Vagina (tissue), 2 donors: ENCODE results near the gene LRRN2.

Source experiments
- POLR2A ChIP-seq, 2 donors: fragments of 450-650 bp; IDR thresholded peaks; one replicate each; pipeline ENCODE4 v1.6.1; 2017; ENCODE audit warnings: antibody characterized with exemption in 2 of 2, mild to moderate bottlenecking in 2 of 2, moderate library complexity in 2 of 2
- POLR2AphosphoS5 ChIP-seq, 2 donors: sonication (generic); formaldehyde crosslinking; IDR thresholded peaks; one replicate each; pipeline ENCODE4 v1.9.0; 2017; ENCODE audit warnings: antibody characterized with exemption in 2 of 2, mild to moderate bottlenecking in 2 of 2, low read depth in 1 of 2; ENCODE audit not compliant: insufficient read depth in 1 of 2
- TF ChIP-seq, protein P1 (sequence below), 3 experiments: fragments of 450-650 bp in 2 of 3; fragments of 200-600 bp in 1 of 3; sonication (generic) in 1 of 3; IDR thresholded peaks; one replicate each; pipeline ENCODE4 v1.5.1; 2017 to 2019; ENCODE audit warnings: antibody characterized with exemption in 3 of 3, mild to moderate bottlenecking in 2 of 3, moderate library complexity in 2 of 3

DNA sequence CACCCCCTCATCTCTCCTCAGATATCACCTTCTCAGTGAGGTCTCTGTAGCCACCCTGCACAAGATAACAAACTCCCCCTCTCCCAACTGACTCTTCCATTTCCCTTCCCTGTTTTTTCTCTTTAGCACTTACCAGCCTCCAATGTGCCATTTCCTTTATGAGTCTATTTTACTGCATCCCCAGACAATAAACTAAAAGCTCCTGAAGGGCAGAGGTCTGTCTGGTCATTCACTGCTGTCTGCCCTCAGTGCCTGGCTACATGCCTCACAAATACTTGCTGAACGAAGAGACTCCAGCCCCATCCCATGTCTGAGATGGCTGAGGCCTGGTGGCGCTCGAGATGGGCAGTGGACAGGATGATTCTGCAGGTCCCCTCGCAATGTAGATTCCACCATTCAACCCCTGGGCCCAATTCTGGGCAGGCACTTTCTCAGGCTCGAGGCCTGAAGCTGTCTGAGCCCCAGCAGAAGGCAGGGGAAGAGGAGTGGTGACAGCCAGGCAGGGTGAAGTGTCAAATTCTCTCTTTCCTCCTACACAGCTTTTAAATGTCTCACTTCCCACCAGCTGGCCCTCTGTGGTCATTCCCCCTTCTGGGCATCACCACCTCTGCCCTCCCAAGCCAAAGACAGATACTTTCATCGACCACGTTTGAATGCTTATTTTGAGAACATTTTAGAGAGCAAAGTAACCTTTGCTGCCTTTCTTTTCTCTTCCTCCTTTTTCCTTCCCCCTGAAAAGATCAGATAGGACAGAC is 6.6 kb downstream of the LRRN2 start:
- TF ChIP-seq POLR2A (IDR thresholded peaks at IDR 0.05) (no peak), POLR2AphosphoS5 (IDR thresholded peaks at IDR 0.05; ENCODE audit: insufficient read depth in 1 of 2, low read depth in 1 of 2) (no peak)
- TF ChIP-seq, protein P1, sequence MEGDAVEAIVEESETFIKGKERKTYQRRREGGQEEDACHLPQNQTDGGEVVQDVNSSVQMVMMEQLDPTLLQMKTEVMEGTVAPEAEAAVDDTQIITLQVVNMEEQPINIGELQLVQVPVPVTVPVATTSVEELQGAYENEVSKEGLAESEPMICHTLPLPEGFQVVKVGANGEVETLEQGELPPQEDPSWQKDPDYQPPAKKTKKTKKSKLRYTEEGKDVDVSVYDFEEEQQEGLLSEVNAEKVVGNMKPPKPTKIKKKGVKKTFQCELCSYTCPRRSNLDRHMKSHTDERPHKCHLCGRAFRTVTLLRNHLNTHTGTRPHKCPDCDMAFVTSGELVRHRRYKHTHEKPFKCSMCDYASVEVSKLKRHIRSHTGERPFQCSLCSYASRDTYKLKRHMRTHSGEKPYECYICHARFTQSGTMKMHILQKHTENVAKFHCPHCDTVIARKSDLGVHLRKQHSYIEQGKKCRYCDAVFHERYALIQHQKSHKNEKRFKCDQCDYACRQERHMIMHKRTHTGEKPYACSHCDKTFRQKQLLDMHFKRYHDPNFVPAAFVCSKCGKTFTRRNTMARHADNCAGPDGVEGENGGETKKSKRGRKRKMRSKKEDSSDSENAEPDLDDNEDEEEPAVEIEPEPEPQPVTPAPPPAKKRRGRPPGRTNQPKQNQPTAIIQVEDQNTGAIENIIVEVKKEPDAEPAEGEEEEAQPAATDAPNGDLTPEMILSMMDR (IDR thresholded peaks at IDR 0.05) = no peak
